Heart left ventricle (tissue), 16 donors: ENCODE measurements around the gene TMEM35A. TPM values are rescaled to one million over a fixed set of nuclear protein-coding genes. Genes with fewer than 3 reads are reported as not detected.
A peak's percentile ranks its signal among the peaks of the same experiment; 100 is the strongest.
"Not testable (repeated sequence)": the region's sequence is repeated elsewhere in the genome, so short reads cannot be mapped to it uniquely, and the experiment has no call there.

ENCODE experiments used
- ATAC-seq, 4 donors: fragments of 200-7000 bp; cut with Tn5 transposase; one replicate each; pipeline ENCODE4 v1.9.1; 2020 to 2022; ENCODE audit warnings: moderate library complexity in 4 of 4, mild to moderate bottlenecking in 3 of 4, moderate number of reproducible peaks in 1 of 4
- DNase-seq, 5 donors: peaks; one replicate each; pipeline ENCODE4 v3.0.0-alpha.2; 2020
- H3K27ac ChIP-seq, 12 donors: fragments of 200-600 bp; sonication (generic) in 4 of 12; one replicate each; pipeline versions ENCODE4 v1.5.0 to v1.8.0; 2016 to 2022; ENCODE audit warnings: mild to moderate bottlenecking in 2 of 12
- H3K27me3 ChIP-seq, 9 donors: fragments of 200-600 bp; sonication (generic) in 2 of 9; one replicate each; pipeline versions ENCODE4 v1.5.1 to v1.8.0; 2016 to 2022; ENCODE audit warnings: mild to moderate bottlenecking in 3 of 9
- H3K36me3 ChIP-seq, 9 donors: fragments of 200-600 bp; sonication (generic) in 2 of 9; one replicate each; pipeline versions ENCODE4 v1.5.0 to v1.8.0; 2018 to 2022; ENCODE audit warnings: mild to moderate bottlenecking in 2 of 9
- H3K4me1 ChIP-seq, 12 donors: fragments of 200-600 bp; sonication (generic) in 4 of 12; one replicate each; pipeline versions ENCODE4 v1.5.0 to v1.8.0; 2016 to 2022; ENCODE audit warnings: mild to moderate bottlenecking in 3 of 12
- H3K4me3 ChIP-seq, 12 donors: fragments of 200-600 bp; sonication (generic) in 4 of 12; one replicate each; pipeline versions ENCODE4 v1.5.0 to v1.8.0; 2017 to 2022; ENCODE audit warnings: mild to moderate bottlenecking in 9 of 12, moderate library complexity in 4 of 12
- H3K9me3 ChIP-seq, 12 donors: fragments of 200-600 bp; sonication (generic) in 4 of 12; one replicate each; pipeline versions ENCODE4 v1.5.0 to v1.8.0; 2016 to 2022; ENCODE audit warnings: mild to moderate bottlenecking in 1 of 12
- POLR2A ChIP-seq, 2 donors: fragments of 450-650 bp; IDR thresholded peaks; one replicate each; pipeline ENCODE4 v1.6.1; 2017; ENCODE audit warnings: antibody characterized with exemption in 2 of 2, mild to moderate bottlenecking in 2 of 2, moderate library complexity in 2 of 2
- WGBS, 4 donors: extraction: QIAGEN DNeasy Blood & Tissue Kit in 2 of 4; methylation state at CpG; one replicate each; pipeline versions ENCODE4 v1.1.5 to v1.1.7; 2013 to 2018; 5-methylcytosine and 5-hydroxymethylcytosine counted together
- intact Hi-C, 10 donors: fragments of 100-400 bp; cut with DNase I; formaldehyde crosslinking; loops; one replicate each; pipeline versions ENCODE4 v1.11.1 to v1.14.2; 2022
- polyA plus RNA-seq, 2 donors: library from polyadenylated mRNA; stranded (reverse); fragments of 200-250 nt; gene quantifications; one replicate each; pipeline ENCODE4 v1.2.3, GENCODE V29; 2013
- total RNA-seq, 9 donors: library from RNA; depleted of rRNA in 2 of 9; stranded (reverse); fragments of >200 nt in 2 of 9; fragmentation: NEBNext Ultra II Directional in 3 of 9; extraction: Animal tissue kit (Norgen Biotek cat#: 25700) in 3 of 9; gene quantifications; one replicate each; pipeline versions ENCODE4 v1.1.0 to v1.2.4, GENCODE V29; 2016 to 2023
- TF ChIP-seq, protein P1 (sequence below), 12 donors: fragments of 200-600 bp; sonication (generic) in 4 of 12; IDR thresholded peaks; one replicate each; pipeline versions ENCODE4 v1.5.0 to v1.8.0; 2018 to 2022; ENCODE audit warnings: antibody characterized with exemption in 12 of 12, mild to moderate bottlenecking in 5 of 12
- donor health status: ischemic (EF 13 %, LVEDD 7.1; RV severe dilation, severe dysfunction).
- donor health status: healthy with polysubstance abuse.
- donor health status: DM: no; HTN: yes; CAD: no.
- donor health status: DM: no; HTN: no; CAD: no.
- donor health status: ischemic (EF 25% LVEDD 6.9; RV normal size, moderate dysfunction).
- donor health status: ischemic (EF 25% LVEDD 5.7; RV mildly dilated, moderate dysfunction).
- donor health status: healthy.
- donor health status: DM: yes; HTN: yes; CAD: no.
- donor health status: ischemic (EF 35%, LVEDD 5.7; RV mildly dilated, moderate dysfunction).
- donor health status: nonischemic (EF 11% LVEDD 7.7; RV severe dilation, severe dysfunction).
- donor health status: DM: yes; HTN: yes; CAD: no.
- donor health status: PGD.
- donor health status: ischemic (EF 29% LVEDD 5.4; RV normal size, mild dysfunction).
- donor health status: nonischemic (EF 23%, LVEDD 6.1; RV moderate dilation, normal function).

Gene TMEM35A
- total and polyA plus RNA-seq, 11 donors, result 0.04 to 1.1 (median 0.14) TPM; not detected in 5

DNA sequence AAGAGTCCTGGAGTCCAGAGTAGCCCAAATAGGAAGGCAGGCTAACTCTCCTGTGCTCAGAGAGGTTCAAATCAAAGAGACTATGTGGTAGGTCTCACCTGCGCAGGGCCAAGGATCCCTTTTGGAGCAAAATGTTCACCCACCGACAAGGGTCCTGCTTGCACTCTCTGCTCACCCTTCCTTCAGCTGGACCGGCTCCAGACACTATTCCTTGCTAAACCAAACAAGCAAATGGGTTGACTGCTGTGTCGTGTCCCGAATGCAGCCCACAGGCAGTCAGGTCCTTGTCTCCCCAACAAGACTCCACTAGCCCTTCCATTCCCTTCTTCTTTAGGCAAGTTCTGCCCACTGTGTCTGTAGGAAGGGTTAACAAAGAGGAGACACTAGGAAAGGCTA lies 27.5 kb upstream of the TMEM35A start:
- Histone ChIP-seq H3K9me3 (no peaks in the 10 kb centered on the region), H3K4me1 (peaks cover 0 to 4% (median 0%) of the 10 kb centered on the region in 12 donors), H3K27ac (peak overlapping the region; percentile 65 to 91 (median 85)), H3K27me3 (no peaks in the 10 kb centered on the region), H3K36me3 (no peaks in the 10 kb centered on the region), H3K4me3 (peak overlapping the region; percentile 12 to 92 (median 66))
- ATAC-seq, result no peak
- peak in 2 of 5 donors; percentile 10 to 27 for DNase-seq
- WGBS, 4 donors, result 18 to 56% (median 34%) methylated on average over 5 of the region's 5 CpGs
- no peak for TF ChIP-seq POLR2A (IDR thresholded peaks at IDR 0.05)
- TF ChIP-seq, protein P1, sequence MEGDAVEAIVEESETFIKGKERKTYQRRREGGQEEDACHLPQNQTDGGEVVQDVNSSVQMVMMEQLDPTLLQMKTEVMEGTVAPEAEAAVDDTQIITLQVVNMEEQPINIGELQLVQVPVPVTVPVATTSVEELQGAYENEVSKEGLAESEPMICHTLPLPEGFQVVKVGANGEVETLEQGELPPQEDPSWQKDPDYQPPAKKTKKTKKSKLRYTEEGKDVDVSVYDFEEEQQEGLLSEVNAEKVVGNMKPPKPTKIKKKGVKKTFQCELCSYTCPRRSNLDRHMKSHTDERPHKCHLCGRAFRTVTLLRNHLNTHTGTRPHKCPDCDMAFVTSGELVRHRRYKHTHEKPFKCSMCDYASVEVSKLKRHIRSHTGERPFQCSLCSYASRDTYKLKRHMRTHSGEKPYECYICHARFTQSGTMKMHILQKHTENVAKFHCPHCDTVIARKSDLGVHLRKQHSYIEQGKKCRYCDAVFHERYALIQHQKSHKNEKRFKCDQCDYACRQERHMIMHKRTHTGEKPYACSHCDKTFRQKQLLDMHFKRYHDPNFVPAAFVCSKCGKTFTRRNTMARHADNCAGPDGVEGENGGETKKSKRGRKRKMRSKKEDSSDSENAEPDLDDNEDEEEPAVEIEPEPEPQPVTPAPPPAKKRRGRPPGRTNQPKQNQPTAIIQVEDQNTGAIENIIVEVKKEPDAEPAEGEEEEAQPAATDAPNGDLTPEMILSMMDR (IDR thresholded peaks at IDR 0.05), result no peak
- intact Hi-C loops, result loop anchor here in 2 of 10 donors (1.0 to 10.0 kb wide), 2 partner anchors 47 to 54 kb away; partner anchors contain the start of gene CENPI (in 1 of the 2)

DNA sequence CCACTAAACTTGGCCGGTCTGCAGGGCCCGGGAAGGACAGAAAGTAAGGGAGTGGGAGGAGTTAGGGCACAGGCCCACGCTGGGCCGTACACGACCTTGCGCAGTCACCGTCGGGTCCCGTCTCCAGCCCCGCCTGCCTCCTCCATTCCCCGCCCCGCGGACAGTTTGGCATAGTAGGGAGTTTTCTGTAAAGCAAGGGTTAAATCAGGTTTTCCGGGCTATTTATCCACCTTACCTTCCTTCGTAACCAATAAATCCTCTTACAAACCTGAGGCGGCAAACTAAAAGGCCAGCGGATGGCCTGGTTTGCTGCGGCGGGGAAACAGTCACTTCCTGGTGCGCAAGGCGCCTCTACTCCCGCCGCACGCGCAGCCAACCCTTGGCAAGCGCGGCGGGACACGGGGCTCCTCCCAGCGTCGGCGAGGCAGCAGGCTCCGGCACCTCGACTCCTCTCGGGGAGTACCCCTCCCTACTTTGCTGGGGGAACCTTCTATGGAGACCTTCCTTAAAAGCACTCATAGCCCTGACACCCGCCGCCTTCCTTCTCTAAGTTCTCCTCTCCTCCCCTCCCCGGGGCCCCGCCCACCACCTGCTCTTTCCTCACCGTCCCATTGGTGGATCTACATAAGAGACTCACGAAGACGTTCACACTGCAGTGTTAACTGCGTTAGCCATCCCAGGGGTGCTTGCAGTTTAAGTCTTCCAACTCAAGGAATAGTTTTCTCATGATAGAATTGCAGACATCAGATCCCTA lies 27.0 kb upstream of the TMEM35A start, which contains the start of gene TRMT2B:
Gene TRMT2B (minus strand): TSS at position 563 of the 754 bp plus-strand sequence. CDS start 9,822 bp downstream, outside the sequence.
- no peaks in the 10 kb centered on the region for H3K9me3 ChIP-seq
- DNase-seq (peak; percentile 69 to 84 (median 82)), ATAC-seq (peak; percentile 95 to 99 (median 98))
- peaks cover 0 to 4% (median 0%) of the 10 kb centered on the region in 12 donors for H3K4me1 ChIP-seq
- H3K27me3 ChIP-seq, result no peaks in the 10 kb centered on the region
- 0 to 51% (median 17%) methylated on average over 43 of the region's 43 CpGs for WGBS, 4 donors
- peak within 1 kb of the TSS; percentile 65 to 91 (median 85) for H3K27ac ChIP-seq
- peak in 1 of 2 donors; percentile 12 for TF ChIP-seq POLR2A (IDR thresholded peaks at IDR 0.05)
- TF ChIP-seq, protein P1 (IDR thresholded peaks at IDR 0.05), result no peak
- peak within 1 kb of the TSS; percentile 12 to 92 (median 66) for H3K4me3 ChIP-seq
- intact Hi-C loops, result loop anchor here in 3 of 10 donors (1.0 to 10.0 kb wide), 3 partner anchors 47 to 53 kb away; partner anchors contain the start of gene CENPI (in 2 of the 3)
- H3K36me3 ChIP-seq, result no peaks in the 10 kb centered on the region

DNA sequence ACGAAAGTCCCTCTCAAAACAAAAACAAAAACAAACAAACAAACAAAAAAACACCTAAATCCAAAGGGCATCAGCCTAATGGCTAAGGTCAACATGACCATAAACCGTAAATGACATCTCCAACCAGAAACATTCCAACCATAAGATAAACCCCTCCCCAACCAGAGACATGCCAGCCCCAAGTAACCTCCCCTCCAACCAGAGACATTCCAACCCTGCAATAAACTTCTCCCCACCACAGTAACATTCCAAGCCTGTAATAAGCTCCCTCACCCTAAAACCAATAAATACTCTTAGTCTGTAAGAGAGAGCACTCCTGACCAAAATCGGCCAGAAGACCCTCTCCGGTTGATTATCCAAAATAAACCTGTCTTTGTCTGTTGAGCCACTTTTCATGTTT lies 22.1 kb upstream of the TMEM35A start:
- intact Hi-C loops, result loop anchor here in 1 of 10 donors (10.0 kb wide), 1 partner anchor 48 kb away; no protein-coding TSS in a partner anchor
- WGBS, 4 donors, result 70 to 91% (median 86%) methylated on average over 4 of the region's 4 CpGs
- not testable (repeated sequence) for H3K36me3 ChIP-seq, ATAC-seq, H3K27me3 ChIP-seq, H3K4me1 ChIP-seq, H3K9me3 ChIP-seq, DNase-seq, H3K4me3 ChIP-seq, H3K27ac ChIP-seq

DNA sequence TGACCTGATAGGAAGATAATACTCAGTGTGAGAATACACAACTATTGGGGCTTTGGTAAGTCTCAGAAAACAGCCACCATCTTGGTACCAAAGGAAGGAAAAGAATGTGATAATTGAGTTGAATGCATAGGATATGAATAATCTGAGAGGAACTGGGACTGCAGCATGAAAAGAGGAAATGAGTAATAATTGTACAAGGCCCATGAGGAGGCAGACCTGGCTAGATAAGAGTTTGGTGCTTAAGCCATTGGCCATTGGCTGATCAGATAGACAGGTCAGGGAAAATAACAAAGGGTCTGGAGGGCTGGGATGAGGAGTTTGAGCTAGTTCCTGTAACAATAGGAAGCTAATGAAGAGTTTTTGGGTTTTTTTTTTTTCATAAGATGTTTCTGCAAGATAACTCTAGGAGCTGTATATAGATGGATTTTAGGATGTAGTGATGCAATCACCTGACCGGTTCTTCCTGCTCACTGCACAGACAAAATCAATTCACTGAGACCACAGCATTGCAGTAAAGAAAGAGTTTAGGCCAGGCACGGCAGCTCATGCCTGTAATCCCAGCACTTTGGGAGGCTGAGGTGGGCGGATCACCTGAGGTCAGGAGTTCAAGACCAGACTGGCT lies 21.5 kb upstream of the TMEM35A start:
- Histone ChIP-seq H3K27ac (no peak overlapping the region), H3K36me3 (no peaks in the 10 kb centered on the region)
- TF ChIP-seq, protein P1 (IDR thresholded peaks at IDR 0.05), result no peak
- no peak for TF ChIP-seq POLR2A (IDR thresholded peaks at IDR 0.05)

More for the DNA sequence above, 21.5 kb upstream of the TMEM35A start:
- Histone ChIP-seq H3K4me1 (no peaks in the 10 kb centered on the region), H3K4me3 (no peak overlapping the region), H3K27me3 (peaks cover 0 to 4% (median 0%) of the 10 kb centered on the region in 9 donors), H3K9me3 (no peaks in the 10 kb centered on the region)
- ATAC-seq (no peak), DNase-seq (no peak)
- WGBS, 4 donors, result 56 to 79% (median 72%) methylated on average over 3 of the region's 3 CpGs
- intact Hi-C loops, result loop anchor here in 1 of 10 donors (10.0 kb wide), 1 partner anchor 48 kb away; no protein-coding TSS in a partner anchor
